ENCODE measurements around the gene TP63. TPM values are rescaled to one million over a fixed set of nuclear protein-coding genes. Genes with fewer than 3 reads are reported as not detected.

TP63 gene
- total RNA-seq, 1 experiment from 2014 or later = 3.6 TPM

- intact Hi-C loops (cut with micrococcal nuclease; ENCODE audit: unreplicated experiment) = no loop called here
- H4K20me1 ChIP-seq (ENCODE audit: insufficient read depth) = no peaks in the 10 kb centered on the region
- POLR2A ChIA-PET (ENCODE audit: unreplicated experiment) = no interaction called here
- CTCF ChIA-PET = no interaction called here
- no peaks in the 10 kb centered on the region for H3K4me1 ChIP-seq (replicated peaks; ENCODE audit: insufficient read depth)
- H3K27me3 ChIP-seq (ENCODE audit: insufficient read depth, low read depth) = no peaks in the 10 kb centered on the region
- no peak overlapping the region for H3K27ac ChIP-seq
- no peak for TF ChIP-seq EZH2 (IDR thresholded peaks at IDR 0.05; ENCODE audit: low read depth)
- no peak for TF ChIP-seq CTCF (conservative IDR thresholded peaks at IDR 0.05)
- no peaks in the 10 kb centered on the region; the same call in 1 of the 2 replicates for H3K36me3 ChIP-seq (ENCODE audit: low read depth)
- H2AFZ ChIP-seq = no peak overlapping the region
- H3F3A ChIP-seq (ENCODE audit: insufficient read depth, low read depth) = no peaks in the 10 kb centered on the region
- H3K4me3 ChIP-seq = no peak overlapping the region
- DNase-seq = peak in 1 of 2 experiments; percentile 21
- H3K9me3 ChIP-seq (ENCODE audit: insufficient read depth, low read depth) = peaks cover 6% of the 10 kb centered on the region
- H3K79me2 ChIP-seq (ENCODE audit: low read depth) = no peaks in the 10 kb centered on the region
- H3K9me2 ChIP-seq (ENCODE audit: insufficient read depth) = no peaks in the 10 kb centered on the region
- no TSS peak for BruUV-seq (replicated peaks)
- no peak overlapping the region for H3K4me2 ChIP-seq
Measured at GRCh38 chr3:189833996-189834395, 202.8 kb downstream of the TP63 start.

GRCh38 chr3:189834462-189834861, 203.3 kb downstream of the TP63 start:
- Histone ChIP-seq H3K9me3 (ENCODE audit: insufficient read depth, low read depth) (peaks cover 11% of the 10 kb centered on the region), H4K20me1 (ENCODE audit: insufficient read depth) (no peaks in the 10 kb centered on the region), H3F3A (ENCODE audit: insufficient read depth, low read depth) (no peaks in the 10 kb centered on the region; the same call in 1 of the 2 replicates), H3K79me2 (ENCODE audit: low read depth) (no peaks in the 10 kb centered on the region), H3K36me3 (ENCODE audit: low read depth) (no peaks in the 10 kb centered on the region; the same call in 1 of the 2 replicates), H3K27ac (no peak overlapping the region), H3K4me2 (no peak overlapping the region), H3K4me1 (replicated peaks; ENCODE audit: insufficient read depth) (no peaks in the 10 kb centered on the region), H2AFZ (no peak overlapping the region), H3K4me3 (no peak overlapping the region), H3K9me2 (ENCODE audit: insufficient read depth) (no peaks in the 10 kb centered on the region), H3K27me3 (ENCODE audit: insufficient read depth, low read depth) (no peaks in the 10 kb centered on the region)
- ChIA-PET CTCF (no interaction called here), POLR2A (ENCODE audit: unreplicated experiment) (interaction anchor here (0.7 kb wide), 1 partner anchor 8 kb away, joined by 10 read pairs; no protein-coding TSS in a partner anchor)
- BruUV-seq (replicated peaks) = no TSS peak
- DNase-seq = peak in 1 of 2 experiments; percentile 4
- intact Hi-C loops (cut with micrococcal nuclease; ENCODE audit: unreplicated experiment) = no loop called here
- TF ChIP-seq EZH2 (IDR thresholded peaks at IDR 0.05; ENCODE audit: low read depth) (no peak), CTCF (conservative IDR thresholded peaks at IDR 0.05) (no peak)

- no peak overlapping the region for H3K4me2 ChIP-seq
- H3K4me3 ChIP-seq = no peak overlapping the region
- H3K36me3 ChIP-seq (ENCODE audit: low read depth) = no peaks in the 10 kb centered on the region; the same call in 1 of the 2 replicates
- H3F3A ChIP-seq (ENCODE audit: insufficient read depth, low read depth) = peaks cover 10% of the 10 kb centered on the region
- H3K4me1 ChIP-seq (replicated peaks; ENCODE audit: insufficient read depth) = peaks cover 11% of the 10 kb centered on the region
- no TSS peak for BruUV-seq (replicated peaks)
- H3K27ac ChIP-seq = no peak overlapping the region
- TF ChIP-seq EZH2 (IDR thresholded peaks at IDR 0.05; ENCODE audit: low read depth) = no peak
- no peak for TF ChIP-seq CTCF (conservative IDR thresholded peaks at IDR 0.05)
- no peak for DNase-seq
- POLR2A ChIA-PET (ENCODE audit: unreplicated experiment) = no interaction called here
- no peaks in the 10 kb centered on the region for H3K79me2 ChIP-seq (ENCODE audit: low read depth)
- peaks cover 18% of the 10 kb centered on the region for H3K9me3 ChIP-seq (ENCODE audit: insufficient read depth, low read depth)
- H3K27me3 ChIP-seq (ENCODE audit: insufficient read depth, low read depth) = no peaks in the 10 kb centered on the region
- intact Hi-C loops (cut with micrococcal nuclease; ENCODE audit: unreplicated experiment) = no loop called here
- CTCF ChIA-PET = no interaction called here
- no peaks in the 10 kb centered on the region for H3K9me2 ChIP-seq (ENCODE audit: insufficient read depth)
- no peaks in the 10 kb centered on the region for H4K20me1 ChIP-seq (ENCODE audit: insufficient read depth)
- H2AFZ ChIP-seq = no peak overlapping the region
Measured at GRCh38 chr3:189836795-189837194, 205.6 kb downstream of the TP63 start.

Data from PC-9 (cell line).